Ishikawa (cell line): ENCODE data around the gene NUDT14.
A peak's percentile ranks its signal among the peaks of the same experiment; 100 is the strongest.

Experiments
- CEBPB ChIP-seq: IDR thresholded peaks from 2 replicates; pipeline ENCODE4 v1.6.1; 2012
- CREB1 ChIP-seq: IDR thresholded peaks from 2 replicates; pipeline ENCODE4 v1.6.1; 2012; ENCODE audit warnings: low read depth
- EGR1 ChIP-seq: IDR thresholded peaks from 2 replicates; pipeline ENCODE4 v1.6.1; 2012
- EP300 ChIP-seq: IDR thresholded peaks from 2 replicates; pipeline ENCODE4 v1.6.1; 2012; ENCODE audit warnings: borderline replicate concordance
- FOXM1 ChIP-seq: IDR thresholded peaks from 2 replicates; pipeline ENCODE4 v1.6.1; 2012; ENCODE audit warnings: low read depth, borderline replicate concordance
- MAX ChIP-seq: IDR thresholded peaks from 2 replicates; pipeline ENCODE4 v1.6.1; 2012
- NFIC ChIP-seq: IDR thresholded peaks from 2 replicates; pipeline ENCODE4 v1.6.1; 2012
- RAD21 ChIP-seq: IDR thresholded peaks from 2 replicates; pipeline ENCODE4 v1.6.1; 2012; ENCODE audit warnings: low read depth
- REST ChIP-seq: IDR thresholded peaks from 2 replicates; pipeline ENCODE4 v1.6.1; 2012; ENCODE audit warnings: low read depth, mild to moderate bottlenecking
- TAF1 ChIP-seq: IDR thresholded peaks from 2 replicates; pipeline ENCODE4 v1.6.1; 2012; ENCODE audit warnings: low read depth, mild to moderate bottlenecking
- TCF12 ChIP-seq: IDR thresholded peaks from 2 replicates; pipeline ENCODE4 v1.6.1; 2012; ENCODE audit warnings: low read depth
- TEAD4 ChIP-seq: IDR thresholded peaks from 2 replicates; pipeline ENCODE4 v1.6.1; 2012
- USF1 ChIP-seq: IDR thresholded peaks from 2 replicates; pipeline ENCODE4 v1.6.1; 2012
- YY1 ChIP-seq: IDR thresholded peaks from 2 replicates; pipeline ENCODE4 v1.6.1; 2012; ENCODE audit warnings: low read depth
- ZBTB7A ChIP-seq: IDR thresholded peaks from 2 replicates; pipeline ENCODE4 v1.6.1; 2012; ENCODE audit warnings: low read depth

NUDT14 gene

GRCh38 chr14:105139212-105139825 lies 41.8 kb downstream of the NUDT14 start:
- TF ChIP-seq TCF12, result no peak
- no peak for TF ChIP-seq RAD21
- no peak for TF ChIP-seq YY1
- TF ChIP-seq ZBTB7A, result no peak
- no peak for TF ChIP-seq EGR1
- TF ChIP-seq EP300, result no peak
- TF ChIP-seq USF1, result no peak
- no peak for TF ChIP-seq CREB1
- no peak for TF ChIP-seq TAF1
- TF ChIP-seq NFIC, result no peak
- no peak for TF ChIP-seq MAX
- TF ChIP-seq FOXM1, result no peak

GRCh38 chr14:105138551-105139111 lies 42.5 kb downstream of the NUDT14 start:
- no peak for TF ChIP-seq TCF12
- TF ChIP-seq CREB1, result no peak
- no peak for TF ChIP-seq EGR1
- no peak for TF ChIP-seq EP300
- no peak for TF ChIP-seq CEBPB
- no peak for TF ChIP-seq MAX
- no peak for TF ChIP-seq ZBTB7A
- TF ChIP-seq TAF1, result no peak

- TF ChIP-seq RAD21 (no peak), CREB1 (no peak), CEBPB (no peak), EGR1 (no peak), TEAD4 (no peak)
Measured at GRCh38 chr14:105138021-105138541, 43.0 kb downstream of the NUDT14 start.

GRCh38 chr14:105137481-105138020 lies 43.6 kb downstream of the NUDT14 start:
- no peak for TF ChIP-seq CREB1
- 0 out of 2 replicates have a peak, but pooled peaks have one; percentile 35 for TF ChIP-seq ZBTB7A

GRCh38 chr14:105136401-105137322 lies 44.5 kb downstream of the NUDT14 start:
- TF ChIP-seq CREB1, result no peak
- TF ChIP-seq TAF1, result no peak
- no peak for TF ChIP-seq FOXM1
- TF ChIP-seq EP300, result no peak
- TF ChIP-seq MAX, result no peak
- TF ChIP-seq CEBPB, result no peak
- TF ChIP-seq REST, result no peak
- TF ChIP-seq NFIC, result no peak

- TF ChIP-seq ZBTB7A (no peak), EP300 (no peak), RAD21 (no peak), USF1 (no peak), TCF12 (no peak), EGR1 (no peak), TEAD4 (no peak), REST (no peak), CEBPB (no peak), CREB1 (no peak), NFIC (no peak), MAX (no peak)
Measured at GRCh38 chr14:105135700-105136395, 45.3 kb downstream of the NUDT14 start.
